Hepatic stellate cell (primary cell): ENCODE results near the gene TOMM22.
"Not testable (repeated sequence)": the region's sequence is repeated elsewhere in the genome, so short reads cannot be mapped to it uniquely, and the experiment has no call there.

ENCODE experiments used
- DNase-seq: peaks from one replicate; pipeline ENCODE4 v3.0.0; 2011; ENCODE audit warnings: low spot score

Gene TOMM22

DNA sequence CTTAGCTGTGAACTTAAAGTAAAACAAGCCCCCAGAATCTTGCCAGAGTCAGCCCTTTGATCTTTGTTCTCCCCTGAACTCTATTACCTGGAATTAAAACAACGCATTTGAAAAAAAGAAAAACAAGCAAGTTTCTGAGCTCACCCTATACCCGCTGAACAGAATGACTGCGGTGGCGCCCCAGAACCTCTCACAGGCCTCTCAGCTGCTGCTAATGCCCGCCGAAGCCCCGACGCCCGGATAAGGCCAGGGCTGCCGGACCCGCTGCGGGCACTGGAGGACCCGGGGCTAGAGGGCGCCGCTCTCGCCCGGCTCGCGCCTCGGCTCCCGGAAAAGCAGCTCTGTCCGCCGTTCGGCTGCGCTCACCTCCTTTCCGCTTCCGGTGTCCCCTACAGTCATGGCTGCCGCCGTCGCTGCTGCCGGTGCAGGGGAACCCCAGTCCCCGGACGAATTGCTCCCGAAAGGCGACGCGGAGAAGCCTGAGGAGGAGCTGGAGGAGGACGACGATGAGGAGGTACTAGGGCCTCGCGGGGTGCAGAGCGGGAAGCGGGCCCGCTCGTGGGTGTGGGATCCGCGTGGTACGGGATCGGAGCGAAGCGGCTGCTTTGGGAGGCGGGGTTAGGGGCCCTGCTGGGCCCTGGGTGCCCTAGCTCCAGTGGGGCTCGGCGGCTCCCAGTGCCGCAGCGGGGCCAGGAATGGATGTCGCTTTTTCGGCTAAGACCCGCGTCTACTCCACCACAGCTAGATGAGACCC, at the start of gene TOMM22:
Gene TOMM22, plus strand, starts transcription at position 376 of the 754 bp plus-strand sequence. Its CDS starts 22 bp downstream, at position 398.
- peak; percentile 94 for DNase-seq

DNA sequence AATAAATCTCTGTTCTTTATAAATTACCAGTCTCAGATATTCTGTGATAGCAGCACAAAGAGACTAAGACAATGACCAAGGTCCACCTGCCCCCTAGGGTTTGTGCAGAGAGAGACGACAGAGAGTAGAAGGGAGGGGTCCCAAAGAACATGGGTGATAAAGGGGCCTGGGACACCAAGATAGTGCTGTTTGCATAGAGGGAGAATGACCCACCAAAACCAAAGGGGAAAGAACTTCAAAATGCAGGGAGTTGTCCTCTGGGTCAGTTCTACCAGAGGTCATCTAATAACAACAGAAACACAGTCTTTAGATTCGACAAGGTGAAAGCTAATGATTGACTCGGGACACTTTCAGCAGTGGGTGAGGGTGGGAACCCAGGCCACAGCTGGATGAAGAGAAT, 49.2 kb upstream of the TOMM22 start:
- no peak for DNase-seq

DNA sequence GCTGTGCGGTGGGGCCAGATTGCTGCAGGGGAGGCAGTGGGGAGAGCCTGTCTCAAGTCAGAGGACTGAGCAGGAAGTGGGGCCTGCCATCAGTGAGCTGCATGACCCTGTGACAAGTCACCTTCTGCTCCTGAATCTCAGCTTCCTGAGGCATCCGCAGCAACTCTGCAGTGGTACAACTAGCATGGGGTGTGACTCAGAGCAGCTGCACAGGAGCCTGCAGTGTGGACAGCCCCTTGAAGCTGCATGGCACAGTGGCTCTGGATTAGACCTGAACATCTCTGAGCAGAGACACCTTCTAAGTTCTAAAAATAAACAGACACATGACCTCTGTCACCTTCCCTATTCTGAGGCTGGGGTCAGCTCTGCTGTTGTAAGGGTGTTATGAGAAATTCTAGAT, 43.5 kb upstream of the TOMM22 start:
- no peak for DNase-seq

DNA sequence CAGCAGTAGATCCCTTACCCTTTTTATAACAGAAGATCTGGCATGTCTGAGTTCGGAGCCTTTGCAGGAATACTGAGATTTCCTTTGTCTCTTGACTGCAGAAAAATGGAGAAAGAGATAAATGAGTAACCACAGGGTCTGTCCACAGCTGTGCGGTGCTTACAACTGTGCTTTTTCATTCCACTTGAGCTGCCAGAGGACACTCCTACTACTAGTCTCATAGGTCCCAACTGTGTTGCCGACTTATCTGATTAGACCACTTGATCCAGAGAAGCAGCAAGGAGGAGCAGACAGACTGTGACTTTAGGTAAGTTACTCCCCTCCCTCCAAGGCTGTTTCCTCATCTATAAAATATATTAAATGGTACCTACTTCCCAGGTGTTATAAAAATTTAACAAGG, 43.0 kb upstream of the TOMM22 start:
- DNase-seq = no peak

DNA sequence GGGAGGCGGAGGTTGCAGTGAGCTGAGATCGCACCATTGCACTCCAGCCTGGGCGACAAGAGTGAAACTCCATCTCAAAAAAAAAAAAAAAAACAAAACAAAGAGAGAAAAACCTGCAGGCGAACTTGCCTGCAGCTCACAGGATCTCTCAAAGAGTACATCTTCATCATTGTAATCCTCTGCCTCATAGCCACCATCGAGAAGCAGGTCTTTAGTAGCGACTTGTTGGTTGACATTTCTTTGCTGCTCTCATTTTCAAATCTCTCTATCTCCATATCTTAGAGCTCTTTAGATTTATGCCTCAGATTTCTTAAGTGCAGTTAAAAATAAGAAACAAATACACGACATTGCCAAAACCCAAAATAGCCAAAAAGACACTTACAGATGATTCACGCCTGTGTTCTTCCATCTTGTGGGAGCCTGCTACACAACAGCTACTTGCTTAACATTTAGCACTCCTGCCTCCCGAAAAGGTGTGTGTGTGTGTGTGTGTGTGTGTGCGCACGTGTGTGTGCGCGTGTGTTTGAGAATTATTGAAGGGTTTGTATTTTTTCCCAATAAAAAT, 40.2 kb upstream of the TOMM22 start:
- no peak for DNase-seq

DNA sequence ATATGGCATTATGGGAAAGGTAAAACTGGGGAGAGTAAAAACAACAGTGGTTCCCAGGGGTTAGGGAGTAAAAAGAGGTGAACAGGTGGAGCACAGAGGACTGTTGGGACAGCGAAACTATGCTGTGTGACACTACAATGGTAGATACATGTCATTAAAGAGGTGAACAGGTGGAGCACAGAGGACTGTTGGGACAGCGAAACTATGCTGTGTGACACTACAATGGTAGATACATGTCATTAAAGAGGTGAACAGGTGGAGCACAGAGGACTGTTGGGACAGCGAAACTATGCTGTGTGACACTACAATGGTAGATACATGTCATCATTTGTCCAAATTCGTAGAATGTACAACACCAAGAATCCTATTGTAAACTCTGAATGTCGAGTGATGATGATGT, 37.5 kb upstream of the TOMM22 start:
- DNase-seq = not testable (repeated sequence)

DNA sequence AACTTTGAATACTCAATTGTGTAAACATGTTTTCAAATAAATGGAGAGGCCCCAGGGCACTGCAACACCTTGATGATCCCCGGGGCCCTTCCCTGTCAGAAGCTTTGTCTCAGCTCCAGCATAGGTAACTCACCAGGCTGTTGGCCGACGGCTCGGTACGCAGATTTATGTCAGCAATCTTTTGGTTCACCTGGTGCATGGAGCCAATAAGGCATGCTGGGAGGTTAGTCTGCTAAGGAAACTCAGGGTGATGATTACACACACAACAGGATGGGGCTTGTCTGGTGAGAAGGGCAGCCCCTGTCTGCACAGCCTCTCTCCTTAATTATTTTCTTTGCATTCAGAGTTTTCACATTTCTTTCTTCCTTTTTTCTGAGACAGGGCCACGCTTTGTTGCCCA, 36.3 kb upstream of the TOMM22 start:
- no peak for DNase-seq

DNA sequence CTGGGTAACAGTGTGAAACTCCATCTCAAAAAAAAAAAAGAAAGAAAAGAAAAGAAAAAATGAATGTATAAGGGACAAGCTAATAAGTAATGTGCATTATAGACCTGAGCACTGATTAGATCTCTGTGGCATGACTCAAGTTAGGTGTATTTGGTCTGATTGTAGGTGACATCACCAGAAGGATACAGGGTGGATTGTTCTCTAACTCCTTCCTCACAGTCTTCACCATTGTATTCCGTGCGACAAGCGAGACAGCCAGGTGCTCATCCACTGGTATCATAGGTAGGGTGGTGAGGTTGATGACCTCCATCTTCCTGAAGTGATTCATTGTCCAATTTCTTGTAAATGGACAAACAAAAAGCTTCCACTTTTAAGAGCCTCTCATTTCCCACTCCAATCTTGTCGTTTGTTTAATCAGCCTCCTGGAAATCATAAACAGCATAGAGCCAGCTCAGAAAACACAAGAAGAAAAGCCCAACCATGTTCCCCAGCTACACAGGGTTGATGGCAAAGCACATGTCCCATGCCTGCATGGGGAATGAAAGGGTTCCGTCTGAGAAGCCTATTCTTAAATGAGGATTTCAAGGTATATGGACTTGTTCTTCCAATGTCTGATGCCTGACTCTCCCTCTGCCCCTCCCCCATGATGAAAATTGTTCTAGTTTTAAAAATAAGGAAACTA, 31.8 kb upstream of the TOMM22 start:
- DNase-seq = no peak

DNA sequence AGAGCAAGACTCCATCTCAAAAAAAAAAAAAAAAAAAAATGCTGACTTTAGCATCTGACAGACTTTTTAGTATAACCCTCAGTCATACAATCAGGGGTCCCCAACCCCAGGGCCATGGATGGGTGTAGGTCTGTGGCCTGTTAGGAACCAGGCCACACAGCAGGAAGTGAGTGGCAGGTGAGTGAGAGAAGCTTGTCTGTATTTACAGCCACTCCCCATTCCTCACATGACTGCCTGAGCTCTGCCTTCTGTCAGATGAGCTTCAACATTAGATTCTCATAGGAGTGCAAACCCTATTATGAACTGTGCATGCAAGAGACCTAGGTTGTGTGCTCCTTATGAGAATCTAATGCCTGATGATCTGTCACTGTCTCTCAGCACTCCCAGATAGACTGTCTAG, 28.9 kb upstream of the TOMM22 start:
- DNase-seq = no peak

DNA sequence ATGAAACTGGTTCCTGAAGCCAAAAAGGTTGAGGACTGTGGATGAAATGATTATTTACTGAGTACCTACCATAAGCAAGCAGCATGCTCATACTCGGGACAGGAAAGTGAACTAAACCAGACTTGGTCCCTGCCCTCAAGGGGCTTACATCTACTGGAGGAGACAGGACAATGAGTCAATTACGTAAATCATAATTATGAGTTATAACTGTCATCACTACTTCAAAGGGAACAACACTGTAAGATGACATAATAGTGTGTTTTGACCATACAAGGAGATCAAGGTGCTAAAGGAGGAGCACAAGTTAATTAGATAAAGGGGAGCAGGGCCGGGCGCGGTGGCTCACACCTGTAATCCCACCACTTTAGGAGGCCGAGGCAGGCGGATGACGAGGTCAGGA, 28.0 kb upstream of the TOMM22 start:
- DNase-seq = no peak

DNA sequence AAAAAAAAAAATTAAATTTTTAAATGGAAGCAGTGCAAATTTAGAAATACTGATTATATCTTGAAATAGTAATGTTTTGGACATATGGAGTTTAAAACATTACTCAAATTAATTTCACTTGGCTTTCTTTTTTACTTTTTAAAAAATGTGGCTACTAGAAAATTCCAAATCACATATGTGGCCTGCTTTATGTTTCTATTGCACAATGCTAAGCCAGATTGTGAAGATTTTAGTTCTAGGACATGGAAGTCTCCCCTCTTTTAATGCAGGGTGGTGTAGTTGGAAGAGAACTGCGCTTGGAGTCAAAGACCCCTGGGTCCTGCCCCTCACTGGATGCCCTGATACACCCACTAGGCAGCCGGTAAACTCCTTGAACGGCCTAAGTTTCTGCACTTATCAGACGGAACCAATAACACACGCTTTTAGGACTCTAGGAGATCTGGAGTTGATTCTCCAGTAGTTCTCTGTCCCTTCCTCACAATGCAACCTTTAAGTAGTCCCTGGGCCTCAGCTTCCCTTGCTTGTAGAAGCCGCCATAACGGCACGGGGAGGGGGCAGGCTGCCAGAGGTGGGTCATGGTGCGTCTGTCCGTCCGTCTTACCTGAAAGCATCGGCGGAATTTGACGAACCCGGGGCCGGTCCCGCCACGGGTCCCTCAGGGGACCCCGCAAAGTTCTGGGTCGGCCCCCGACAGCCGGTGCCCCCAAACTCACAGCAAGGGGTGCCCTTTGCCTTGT, 26.1 kb upstream of the TOMM22 start:
- DNase-seq = no peak

DNA sequence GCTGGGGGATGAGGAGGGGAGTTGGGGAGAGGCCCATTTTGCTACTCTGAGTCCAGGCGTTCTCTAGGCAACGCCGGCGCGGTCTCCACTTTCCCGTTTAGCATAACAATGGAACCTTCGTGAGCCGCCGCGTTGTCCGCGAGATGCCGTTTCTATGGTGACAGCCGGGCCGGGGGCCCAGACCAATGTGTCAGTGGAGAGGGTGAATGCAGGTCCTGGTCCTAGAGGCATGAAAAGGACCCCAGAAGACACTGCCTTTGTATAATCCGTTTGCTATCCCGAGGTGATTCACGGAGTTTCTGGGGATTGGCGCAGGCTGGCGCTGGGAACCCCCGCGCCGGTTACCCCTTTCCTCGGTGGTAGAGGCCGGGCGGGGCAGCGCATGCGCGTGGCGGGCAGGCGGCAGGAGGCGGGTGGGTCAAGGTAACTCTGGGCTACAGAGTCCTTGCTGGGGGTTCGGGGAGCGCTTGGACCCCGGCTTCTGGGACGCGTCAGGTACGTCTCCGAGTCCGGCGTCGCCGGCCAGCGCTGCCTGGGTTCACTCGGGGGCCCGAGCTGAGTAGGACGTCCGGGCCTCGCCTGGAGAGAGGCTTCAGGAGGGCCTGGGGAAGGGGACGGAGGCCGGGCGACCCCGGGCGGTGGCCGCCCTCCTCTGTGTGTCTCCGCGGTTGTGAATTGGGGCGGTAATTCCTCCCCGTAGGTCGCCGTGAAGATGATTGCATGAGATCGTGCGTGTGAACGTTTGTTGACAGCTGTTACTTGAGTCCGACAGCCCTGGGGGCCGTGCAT, 25.3 kb upstream of the TOMM22 start, which contains the start of the genes CBY1 and FAM227A:
Gene CBY1, plus strand, starts transcription at position 383 of the 789 bp plus-strand sequence. CDS start 11,417 bp downstream, outside the sequence.
Gene FAM227A, minus strand, starts transcription at position 137 of the 789 bp plus-strand sequence. CDS start 6,224 bp downstream, outside the sequence.
- DNase-seq = peak; percentile 99

DNA sequence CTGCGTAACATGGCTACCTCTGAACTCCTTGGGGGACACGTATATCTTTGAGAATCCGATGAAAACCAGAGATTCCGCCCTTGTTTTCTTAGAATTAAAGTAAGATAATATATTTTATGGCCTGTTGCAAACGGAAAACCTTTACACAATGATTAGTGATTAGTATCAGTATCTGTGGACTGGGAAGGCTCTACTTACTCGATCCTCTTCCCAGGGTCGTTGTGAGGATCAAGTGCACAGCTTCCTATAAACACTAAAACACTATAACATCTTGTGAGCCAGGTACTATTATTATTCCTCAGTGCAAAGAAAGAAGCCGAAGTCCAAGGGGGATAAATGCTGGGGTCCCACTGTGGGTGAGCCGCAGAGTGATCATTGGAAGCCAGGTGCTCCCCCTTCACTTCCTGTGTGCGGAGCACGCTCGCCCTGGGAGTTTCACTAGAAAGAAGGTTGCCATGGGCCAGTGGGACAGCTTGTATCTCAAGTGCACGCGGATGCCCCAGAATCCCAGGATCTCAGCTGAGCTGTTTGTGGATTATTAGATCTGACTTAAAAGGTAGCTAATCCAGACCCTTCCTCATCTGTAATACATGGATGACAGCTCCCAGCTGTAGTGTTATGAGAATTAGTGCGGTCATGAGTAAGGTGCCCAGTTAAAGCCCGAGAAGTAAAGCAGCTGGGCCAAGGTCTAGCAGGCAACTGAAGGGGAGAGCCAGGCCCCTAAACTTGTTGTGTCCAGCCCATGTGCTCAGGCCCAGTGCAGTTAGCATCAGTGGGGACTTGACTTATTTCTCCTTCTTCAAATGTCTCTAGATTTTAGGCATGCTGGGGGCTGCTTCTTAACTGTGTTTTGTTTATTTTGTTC, 24.5 kb upstream of the TOMM22 start:
- no peak for DNase-seq

DNA sequence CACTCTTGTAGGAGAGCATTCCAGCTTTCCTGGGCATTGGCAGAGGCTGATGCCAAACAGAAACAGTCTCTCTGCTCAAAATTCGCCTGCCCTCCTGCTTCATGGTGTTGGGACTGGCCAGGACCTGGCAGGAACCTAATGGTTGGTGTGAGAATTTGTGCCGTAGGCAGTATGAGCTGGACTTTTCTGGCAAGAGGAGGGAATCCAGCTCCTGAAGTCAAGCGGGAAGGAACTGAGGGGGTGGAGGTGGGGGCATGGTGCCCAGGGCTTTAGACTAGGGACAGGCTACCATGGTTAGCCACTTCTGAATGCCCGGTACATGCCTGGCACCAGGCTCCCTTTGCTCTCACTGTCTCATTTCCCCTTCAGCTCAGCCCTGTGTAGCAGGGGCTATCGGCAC, 6.9 kb upstream of the TOMM22 start:
- no peak for DNase-seq

DNA sequence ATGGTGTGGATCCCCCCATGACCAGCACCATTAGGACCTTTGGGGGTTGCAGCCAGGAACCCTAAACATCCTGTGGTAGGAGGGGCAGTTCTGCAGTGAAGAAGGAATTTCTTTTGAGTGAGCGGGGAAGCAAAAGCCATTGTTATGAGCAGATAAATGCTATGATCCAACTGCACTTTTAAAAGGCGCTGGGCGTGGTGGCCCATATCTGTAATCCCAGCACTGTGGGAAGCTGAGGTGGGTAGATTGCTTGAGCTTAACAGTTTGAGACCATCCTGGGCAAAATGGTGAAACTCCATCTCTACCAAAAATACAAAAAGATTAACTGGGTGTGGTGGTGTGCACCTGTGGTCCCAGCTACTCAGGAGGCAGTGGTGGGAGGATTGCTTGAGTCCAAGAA, 5.9 kb upstream of the TOMM22 start:
- no peak for DNase-seq

DNA sequence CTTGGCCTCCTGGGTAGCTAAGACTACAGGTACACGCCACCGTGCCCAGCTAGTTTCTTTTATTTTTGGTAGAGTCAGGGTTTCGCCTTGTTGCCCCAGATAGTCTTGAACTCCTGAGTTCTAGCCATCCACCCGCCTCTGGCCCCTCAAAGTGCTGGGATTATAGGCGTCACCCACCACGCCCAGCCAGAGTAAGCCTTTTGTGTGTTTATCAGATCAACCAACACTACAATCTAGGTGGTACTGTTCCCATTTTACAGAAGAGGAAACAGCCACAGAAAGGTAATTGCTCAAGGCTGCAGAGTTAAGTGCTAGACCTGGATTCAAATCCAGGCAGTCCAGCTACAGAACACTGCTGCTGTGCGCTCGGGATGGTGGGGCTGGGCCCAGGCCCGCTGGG, 3.1 kb downstream of the TOMM22 start:
- no peak for DNase-seq

DNA sequence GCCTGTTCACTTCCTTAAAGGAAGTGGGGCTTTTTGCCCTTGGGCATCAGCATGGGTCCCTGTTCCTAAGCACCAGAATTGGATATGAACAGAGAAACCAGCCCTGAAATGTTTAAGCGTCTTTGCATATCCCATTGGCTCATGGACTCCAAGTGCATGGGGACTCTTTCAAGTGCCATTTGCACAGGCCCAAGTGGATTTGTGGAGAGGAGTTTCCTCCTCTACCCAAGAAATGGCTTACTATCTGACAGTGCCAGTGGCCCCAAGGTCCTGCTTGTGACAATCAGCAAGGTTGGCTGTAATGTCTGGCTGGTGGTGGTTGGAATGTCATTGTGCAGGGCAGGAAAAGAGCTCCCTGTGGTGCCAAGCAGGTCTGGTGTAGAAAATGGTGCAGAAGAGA, 4.0 kb downstream of the TOMM22 start:
- DNase-seq = no peak

DNA sequence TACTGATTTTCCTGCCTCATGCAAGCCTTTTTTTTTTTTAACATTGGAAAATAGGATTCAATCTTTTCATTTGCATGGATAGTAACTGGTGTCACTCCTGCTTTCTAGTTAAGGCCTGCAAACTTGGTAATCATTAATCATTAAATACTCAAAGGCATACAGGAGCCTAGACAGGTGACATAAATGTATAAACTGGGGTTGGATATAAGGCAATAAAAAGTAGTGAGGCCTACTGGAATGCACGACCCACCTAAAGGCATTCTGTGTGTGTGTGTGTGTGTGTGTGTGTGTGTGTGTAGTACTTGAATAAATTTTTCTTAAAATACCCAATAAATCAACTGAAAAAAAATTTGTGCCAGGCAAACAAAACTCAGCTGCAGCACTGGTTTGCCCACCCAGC, 7.9 kb downstream of the TOMM22 start:
- DNase-seq = no peak

DNA sequence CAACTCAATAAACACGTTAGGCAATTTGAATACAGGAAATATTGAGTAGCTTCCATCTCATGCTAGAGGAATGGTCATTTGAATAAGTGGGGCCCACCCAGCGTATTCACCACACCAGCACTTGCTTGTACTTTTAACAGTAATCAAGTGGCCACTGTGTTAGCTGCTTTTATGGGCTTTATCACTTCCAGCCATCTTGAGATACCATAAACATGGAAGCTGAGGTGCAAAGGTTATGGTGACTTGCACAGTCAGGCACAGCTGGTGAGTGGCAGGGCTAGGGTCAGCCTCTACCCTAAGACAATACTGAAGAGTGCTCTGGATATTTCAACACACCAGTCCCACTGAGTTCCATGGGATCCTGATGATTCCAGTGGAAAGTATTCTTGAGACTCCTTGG, 12.3 kb downstream of the TOMM22 start:
- no peak for DNase-seq

DNA sequence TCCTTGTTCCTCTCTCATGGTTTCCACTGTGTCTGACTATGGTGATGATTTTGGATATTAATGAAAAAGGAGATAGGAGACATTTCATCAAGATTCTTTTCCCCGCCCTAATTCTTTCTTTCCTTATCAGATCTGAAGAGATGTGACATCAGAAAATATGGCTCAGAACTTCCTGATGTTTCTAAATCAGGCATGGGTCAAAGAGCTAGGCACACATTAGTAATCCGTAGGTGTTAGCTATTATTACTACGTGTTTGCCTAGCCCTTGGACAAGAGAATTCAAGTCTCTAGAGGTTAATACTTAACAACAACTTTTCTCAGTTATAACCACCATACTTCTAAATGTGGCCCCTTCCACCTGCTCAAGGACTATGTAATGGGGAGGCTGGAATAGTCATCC, 13.2 kb downstream of the TOMM22 start:
- no peak for DNase-seq
